Measurements from ENCODE around the gene ITIH4. TPM values are rescaled to one million over a fixed set of nuclear protein-coding genes. Genes with fewer than 3 reads are reported as not detected.

Gene ITIH4
- total and polyA plus RNA-seq, 2 of the 13 experiments (the other 11 are each of a cell fraction or from before 2014, with no cell fraction given): 2.7 to 5.3 TPM

DNA sequence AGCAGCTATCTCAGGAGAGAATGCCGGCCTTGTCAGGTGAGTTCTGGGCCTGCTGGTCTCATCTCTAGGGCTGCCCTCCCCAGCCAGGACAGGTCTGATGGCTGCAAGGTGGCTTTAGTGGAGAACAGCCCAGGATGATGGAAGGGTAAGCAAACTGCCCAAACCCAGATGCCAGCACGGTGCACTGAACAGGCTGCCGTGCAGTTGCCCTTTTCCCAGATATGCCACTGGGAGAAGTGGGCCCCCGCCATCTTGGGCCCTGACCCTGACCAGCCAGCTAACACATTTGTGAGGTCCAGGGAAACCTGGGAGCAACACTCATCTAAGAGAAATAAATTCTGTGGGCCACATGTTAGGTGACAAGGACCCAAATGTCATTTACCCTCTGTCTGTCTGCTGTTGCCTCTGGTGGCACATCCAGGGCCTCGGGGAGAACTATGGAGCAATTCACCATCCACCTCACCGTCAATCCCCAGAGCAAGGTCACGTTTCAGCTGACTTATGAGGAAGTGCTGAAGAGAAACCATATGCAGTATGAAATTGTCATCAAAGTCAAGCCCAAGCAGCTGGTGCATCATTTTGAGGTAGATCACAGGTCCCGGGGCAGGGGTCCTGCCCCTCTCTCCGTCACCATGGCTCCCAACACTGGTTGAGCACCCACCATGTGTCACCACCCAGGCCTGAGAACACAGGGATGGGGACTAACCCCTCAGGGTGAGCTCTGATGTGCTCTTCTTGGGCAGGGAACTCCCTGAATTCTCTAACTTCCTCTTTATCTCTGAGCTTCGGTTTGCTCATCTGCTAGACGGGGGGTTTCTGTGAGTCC lies 51.2 kb downstream of the ITIH4 start (continued):
- TF ChIP-seq, protein P1, sequence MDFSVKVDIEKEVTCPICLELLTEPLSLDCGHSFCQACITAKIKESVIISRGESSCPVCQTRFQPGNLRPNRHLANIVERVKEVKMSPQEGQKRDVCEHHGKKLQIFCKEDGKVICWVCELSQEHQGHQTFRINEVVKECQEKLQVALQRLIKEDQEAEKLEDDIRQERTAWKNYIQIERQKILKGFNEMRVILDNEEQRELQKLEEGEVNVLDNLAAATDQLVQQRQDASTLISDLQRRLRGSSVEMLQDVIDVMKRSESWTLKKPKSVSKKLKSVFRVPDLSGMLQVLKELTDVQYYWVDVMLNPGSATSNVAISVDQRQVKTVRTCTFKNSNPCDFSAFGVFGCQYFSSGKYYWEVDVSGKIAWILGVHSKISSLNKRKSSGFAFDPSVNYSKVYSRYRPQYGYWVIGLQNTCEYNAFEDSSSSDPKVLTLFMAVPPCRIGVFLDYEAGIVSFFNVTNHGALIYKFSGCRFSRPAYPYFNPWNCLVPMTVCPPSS (IDR thresholded peaks at IDR 0.05): no peak
- TF ChIP-seq NCOA5 (CRISPR knock-in tag; IDR thresholded peaks at IDR 0.05) (no peak), NR2F1 (CRISPR knock-in tag; IDR thresholded peaks at IDR 0.05) (no peak), SYNCRIP (IDR thresholded peaks at IDR 0.05; ENCODE audit: insufficient read depth, low read depth, low read length) (no peak), NR2F2 (IDR thresholded peaks at IDR 0.05; ENCODE audit: borderline replicate concordance, low read depth) (no peak)
- TF ChIP-seq, protein P2, sequence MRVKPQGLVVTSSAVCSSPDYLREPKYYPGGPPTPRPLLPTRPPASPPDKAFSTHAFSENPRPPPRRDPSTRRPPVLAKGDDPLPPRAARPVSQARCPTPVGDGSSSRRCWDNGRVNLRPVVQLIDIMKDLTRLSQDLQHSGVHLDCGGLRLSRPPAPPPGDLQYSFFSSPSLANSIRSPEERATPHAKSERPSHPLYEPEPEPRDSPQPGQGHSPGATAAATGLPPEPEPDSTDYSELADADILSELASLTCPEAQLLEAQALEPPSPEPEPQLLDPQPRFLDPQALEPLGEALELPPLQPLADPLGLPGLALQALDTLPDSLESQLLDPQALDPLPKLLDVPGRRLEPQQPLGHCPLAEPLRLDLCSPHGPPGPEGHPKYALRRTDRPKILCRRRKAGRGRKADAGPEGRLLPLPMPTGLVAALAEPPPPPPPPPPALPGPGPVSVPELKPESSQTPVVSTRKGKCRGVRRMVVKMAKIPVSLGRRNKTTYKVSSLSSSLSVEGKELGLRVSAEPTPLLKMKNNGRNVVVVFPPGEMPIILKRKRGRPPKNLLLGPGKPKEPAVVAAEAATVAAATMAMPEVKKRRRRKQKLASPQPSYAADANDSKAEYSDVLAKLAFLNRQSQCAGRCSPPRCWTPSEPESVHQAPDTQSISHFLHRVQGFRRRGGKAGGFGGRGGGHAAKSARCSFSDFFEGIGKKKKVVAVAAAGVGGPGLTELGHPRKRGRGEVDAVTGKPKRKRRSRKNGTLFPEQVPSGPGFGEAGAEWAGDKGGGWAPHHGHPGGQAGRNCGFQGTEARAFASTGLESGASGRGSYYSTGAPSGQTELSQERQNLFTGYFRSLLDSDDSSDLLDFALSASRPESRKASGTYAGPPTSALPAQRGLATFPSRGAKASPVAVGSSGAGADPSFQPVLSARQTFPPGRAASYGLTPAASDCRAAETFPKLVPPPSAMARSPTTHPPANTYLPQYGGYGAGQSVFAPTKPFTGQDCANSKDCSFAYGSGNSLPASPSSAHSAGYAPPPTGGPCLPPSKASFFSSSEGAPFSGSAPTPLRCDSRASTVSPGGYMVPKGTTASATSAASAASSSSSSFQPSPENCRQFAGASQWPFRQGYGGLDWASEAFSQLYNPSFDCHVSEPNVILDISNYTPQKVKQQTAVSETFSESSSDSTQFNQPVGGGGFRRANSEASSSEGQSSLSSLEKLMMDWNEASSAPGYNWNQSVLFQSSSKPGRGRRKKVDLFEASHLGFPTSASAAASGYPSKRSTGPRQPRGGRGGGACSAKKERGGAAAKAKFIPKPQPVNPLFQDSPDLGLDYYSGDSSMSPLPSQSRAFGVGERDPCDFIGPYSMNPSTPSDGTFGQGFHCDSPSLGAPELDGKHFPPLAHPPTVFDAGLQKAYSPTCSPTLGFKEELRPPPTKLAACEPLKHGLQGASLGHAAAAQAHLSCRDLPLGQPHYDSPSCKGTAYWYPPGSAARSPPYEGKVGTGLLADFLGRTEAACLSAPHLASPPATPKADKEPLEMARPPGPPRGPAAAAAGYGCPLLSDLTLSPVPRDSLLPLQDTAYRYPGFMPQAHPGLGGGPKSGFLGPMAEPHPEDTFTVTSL (CRISPR knock-in tag; IDR thresholded peaks at IDR 0.05; ENCODE audit: borderline replicate concordance): no peak
- TF ChIP-seq, protein P3, sequence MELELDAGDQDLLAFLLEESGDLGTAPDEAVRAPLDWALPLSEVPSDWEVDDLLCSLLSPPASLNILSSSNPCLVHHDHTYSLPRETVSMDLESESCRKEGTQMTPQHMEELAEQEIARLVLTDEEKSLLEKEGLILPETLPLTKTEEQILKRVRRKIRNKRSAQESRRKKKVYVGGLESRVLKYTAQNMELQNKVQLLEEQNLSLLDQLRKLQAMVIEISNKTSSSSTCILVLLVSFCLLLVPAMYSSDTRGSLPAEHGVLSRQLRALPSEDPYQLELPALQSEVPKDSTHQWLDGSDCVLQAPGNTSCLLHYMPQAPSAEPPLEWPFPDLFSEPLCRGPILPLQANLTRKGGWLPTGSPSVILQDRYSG (CRISPR knock-in tag; IDR thresholded peaks at IDR 0.05): no peak

Measured in HepG2 (cell line).